ENCODE results near the gene NIT2. TPM values are rescaled to one million over a fixed set of nuclear protein-coding genes. Genes with fewer than 3 reads are reported as not detected.
"Not testable (repeated sequence)": the region's sequence is repeated elsewhere in the genome, so short reads cannot be mapped to it uniquely, and the experiment has no call there.

NIT2 gene
- total RNA-seq, 1 experiment from 2014 or later = 63.1 TPM

- intact Hi-C loops (cut with micrococcal nuclease) = no loop called here
- no peak for ATAC-seq
Observed at GRCh38 chr3:100348727-100349126, 14.2 kb downstream of the NIT2 start.

DNA sequence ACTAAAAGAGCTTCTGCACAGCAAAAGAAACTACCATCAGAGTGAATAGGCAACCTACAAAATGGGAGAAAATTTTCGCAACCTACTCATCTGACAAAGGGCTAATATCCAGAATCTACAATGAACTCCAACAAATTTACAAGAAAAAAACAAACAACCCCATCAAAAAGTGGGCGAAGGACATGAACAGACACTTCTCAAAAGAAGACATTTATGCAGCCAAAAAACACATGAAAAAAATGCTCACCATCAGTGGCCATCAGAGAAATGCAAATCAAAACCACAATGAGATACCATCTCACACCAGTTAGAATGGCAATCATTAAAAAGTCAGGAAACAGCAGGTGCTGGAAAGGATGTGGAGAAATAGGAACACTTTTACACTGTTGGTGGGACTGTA is 17.2 kb downstream of the NIT2 start:
- BruUV-seq (replicated peaks); H3K4me2 ChIP-seq (ENCODE audit: low read length); H3K4me1 ChIP-seq (ENCODE audit: insufficient read depth, low read length); H3K4me3 ChIP-seq (ENCODE audit: low read length); CTCF ChIA-PET; H3K9me2 ChIP-seq (replicated peaks; ENCODE audit: low read length); ATAC-seq; POLR2A ChIA-PET (ENCODE audit: unreplicated experiment); DNase-seq; H4K20me1 ChIP-seq (ENCODE audit: low read length); intact Hi-C loops (cut with micrococcal nuclease); H3K9me3 ChIP-seq (ENCODE audit: low read length); H3K27ac ChIP-seq (ENCODE audit: low read length); H3F3A ChIP-seq (ENCODE audit: low read length, unreplicated experiment); H2AFZ ChIP-seq (ENCODE audit: low read length); H3K27me3 ChIP-seq (ENCODE audit: low read length); H3K9ac ChIP-seq (ENCODE audit: low read length); H3K79me2 ChIP-seq (ENCODE audit: low read length): not testable (repeated sequence)
- H3K36me3 ChIP-seq (ENCODE audit: low read depth, low read length) = peaks cover 55% of the 10 kb centered on the region

More at GRCh38 chr3:100348727-100349126, 14.2 kb downstream of the NIT2 start:
- H3F3A ChIP-seq (ENCODE audit: low read length, unreplicated experiment) = no peaks in the 10 kb centered on the region
- peaks cover 63% of the 10 kb centered on the region for H3K36me3 ChIP-seq (ENCODE audit: low read depth, low read length)
- CTCF ChIA-PET = no interaction called here
- no peak overlapping the region for H3K9ac ChIP-seq (ENCODE audit: low read length)
- H3K79me2 ChIP-seq (ENCODE audit: low read length) = no peaks in the 10 kb centered on the region
- no peaks in the 10 kb centered on the region for H4K20me1 ChIP-seq (ENCODE audit: low read length)
- H3K4me2 ChIP-seq (ENCODE audit: low read length) = no peak overlapping the region
- POLR2A ChIA-PET (ENCODE audit: unreplicated experiment) = no interaction called here
- H3K27ac ChIP-seq (ENCODE audit: low read length) = no peak overlapping the region
- BruUV-seq (replicated peaks) = no TSS peak
- TF ChIP-seq CTCF (conservative IDR thresholded peaks at IDR 0.05; ENCODE audit: low read depth, low read length) (no peak), EZH2 (IDR thresholded peaks at IDR 0.05; ENCODE audit: low read length, unreplicated experiment) (no peak), EZH2phosphoT487 (IDR thresholded peaks at IDR 0.05; ENCODE audit: borderline replicate concordance, low read length) (no peak)
- no peak overlapping the region for H3K4me3 ChIP-seq (ENCODE audit: low read length)
- H3K9me2 ChIP-seq (replicated peaks; ENCODE audit: low read length) = no peaks in the 10 kb centered on the region
- no peaks in the 10 kb centered on the region for H3K4me1 ChIP-seq (ENCODE audit: insufficient read depth, low read length)
- H2AFZ ChIP-seq (ENCODE audit: low read length) = no peak overlapping the region
- no peak for DNase-seq
- H3K27me3 ChIP-seq (ENCODE audit: low read length) = no peaks in the 10 kb centered on the region
- H3K9me3 ChIP-seq (ENCODE audit: low read length) = no peaks in the 10 kb centered on the region

DNA sequence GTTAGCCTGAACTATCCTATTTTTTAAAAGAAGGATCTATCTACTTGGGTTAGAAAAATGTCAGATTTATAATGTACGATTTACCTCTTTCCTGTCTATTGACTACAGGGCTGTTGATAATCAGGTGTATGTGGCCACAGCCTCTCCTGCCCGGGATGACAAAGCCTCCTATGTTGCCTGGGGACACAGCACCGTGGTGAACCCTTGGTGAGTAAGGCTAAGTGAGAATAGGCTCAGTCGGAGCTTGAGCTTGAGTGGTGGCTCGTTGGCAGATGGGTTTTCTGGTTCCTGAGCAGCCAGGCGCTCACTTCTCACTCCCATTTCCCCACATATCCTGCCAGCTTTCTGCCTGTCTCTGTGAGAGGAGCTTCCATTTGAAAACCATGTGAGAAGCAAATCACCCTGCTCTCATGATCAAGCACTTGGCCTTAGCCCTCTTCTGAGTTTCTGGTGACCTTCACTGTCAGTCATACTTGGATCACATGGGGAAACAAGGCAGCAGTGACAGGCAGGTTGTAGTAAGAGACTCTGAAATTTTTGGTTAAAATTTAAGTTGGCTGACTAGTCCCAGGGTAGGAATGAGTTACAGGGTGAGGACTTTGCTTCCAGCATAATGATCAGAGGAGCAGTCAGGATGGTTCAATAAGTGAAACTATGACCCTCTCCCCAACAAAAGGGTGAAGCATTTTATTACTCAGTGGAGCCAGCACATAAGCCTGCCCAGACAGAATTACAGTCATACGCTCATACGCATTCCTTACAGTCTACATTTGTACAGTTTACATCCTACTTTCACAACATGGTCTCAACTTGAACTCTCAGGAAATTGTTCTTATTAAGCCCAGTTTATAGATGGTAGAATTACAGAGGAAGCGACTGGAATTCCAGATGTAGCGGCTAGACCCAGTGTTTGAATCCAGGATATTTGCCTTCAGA is 18.0 kb downstream of the NIT2 start:
- Histone ChIP-seq H3K4me1 (ENCODE audit: insufficient read depth, low read length) (no peaks in the 10 kb centered on the region), H3K4me3 (ENCODE audit: low read length) (no peak overlapping the region), H3K79me2 (ENCODE audit: low read length) (no peaks in the 10 kb centered on the region), H3K27ac (ENCODE audit: low read length) (no peak overlapping the region), H4K20me1 (ENCODE audit: low read length) (no peaks in the 10 kb centered on the region), H3K4me2 (ENCODE audit: low read length) (no peak overlapping the region), H3K27me3 (ENCODE audit: low read length) (no peaks in the 10 kb centered on the region), H2AFZ (ENCODE audit: low read length) (no peak overlapping the region), H3K9me3 (ENCODE audit: low read length) (no peaks in the 10 kb centered on the region), H3K9me2 (replicated peaks; ENCODE audit: low read length) (no peaks in the 10 kb centered on the region), H3K36me3 (ENCODE audit: low read depth, low read length) (peaks cover 54% of the 10 kb centered on the region), H3K9ac (ENCODE audit: low read length) (no peak overlapping the region), H3F3A (ENCODE audit: low read length, unreplicated experiment) (no peaks in the 10 kb centered on the region)
- no TSS peak for BruUV-seq (replicated peaks)
- DNase-seq (no peak), ATAC-seq (no peak)
- intact Hi-C loops (cut with micrococcal nuclease) = no loop called here
- CTCF ChIA-PET = no interaction called here
- TF ChIP-seq CTCF (conservative IDR thresholded peaks at IDR 0.05; ENCODE audit: low read depth, low read length) (no peak), EZH2 (IDR thresholded peaks at IDR 0.05; ENCODE audit: low read length, unreplicated experiment) (no peak), EZH2phosphoT487 (IDR thresholded peaks at IDR 0.05; ENCODE audit: borderline replicate concordance, low read length) (no peak)
- POLR2A ChIA-PET (ENCODE audit: unreplicated experiment) = no interaction called here
